Stomach (tissue), 8 donors: ENCODE results near the gene DYRK1A. TPM values are rescaled to one million over a fixed set of nuclear protein-coding genes. Genes with fewer than 3 reads are reported as not detected.

Experiments used
- polyA plus RNA-seq, 3 donors: library from polyadenylated mRNA; stranded (reverse); fragments of 200-250 nt; gene quantifications; one replicate each; pipeline ENCODE4 v1.2.3, GENCODE V29; 2013
- total RNA-seq, 5 donors: library from RNA; depleted of rRNA; stranded (reverse); fragments of >200 nt; gene quantifications; one replicate each; pipeline versions ENCODE4 v1.1.0 to v1.2.3, GENCODE V29; 2014 to 2016
- donor health status: healthy with polysubstance abuse.
- donor health status: Bipolar disorder and iron deficiency.
- donor health status: healthy.

DYRK1A gene
- total and polyA plus RNA-seq, 8 donors: 10.1 to 124 (median 67.0) TPM

Other genes starting within 250 kb of the DYRK1A start
- 100 to 1,000 TPM in 1 of 5 donors, 10 to 100 TPM in 4; 21.4 to 118 (median 47.8) TPM for gene VPS26C, start 99.4 kb upstream of the DYRK1A start, total RNA-seq
- gene VPS26C, start 99.4 kb upstream of the DYRK1A start, polyA plus RNA-seq: 10 to 100 TPM; 15.3 to 37.1 (median 26.6) TPM